IMR-90 (cell line): Measurements from ENCODE around the gene PPM1H.

Experiments
- CEBPB ChIP-seq: IDR thresholded peaks from 2 replicates; pipeline ENCODE4 v1.6.1; 2012; ENCODE audit warnings: low read depth, low read length, improper control_type of control experiment
- MAZ ChIP-seq: IDR thresholded peaks from 2 replicates; pipeline ENCODE4 v1.6.1; 2012; ENCODE audit warnings: low read depth, mild to moderate bottlenecking, low read length, improper control_type of control experiment, moderate library complexity, borderline replicate concordance
- NFE2L2 ChIP-seq: fragments of 150-350 bp; IDR thresholded peaks from 2 replicates; pipeline ENCODE4 v1.6.1; 2016; ENCODE audit warnings: low read depth, mild to moderate bottlenecking, low read length
- SMC3 ChIP-seq: fragments of 150-350 bp; IDR thresholded peaks from 2 replicates; pipeline ENCODE4 v1.6.1; 2016; ENCODE audit warnings: low read depth, mild to moderate bottlenecking, antibody characterized with exemption, low read length, moderate library complexity
- TF ChIP-seq, protein P1 (sequence below): conservative IDR thresholded peaks from 2 replicates; pipeline ENCODE4 v1.5.1; 2012; ENCODE audit warnings: mild to moderate bottlenecking, low read depth, low read length, improper control_type of control experiment

DNA sequence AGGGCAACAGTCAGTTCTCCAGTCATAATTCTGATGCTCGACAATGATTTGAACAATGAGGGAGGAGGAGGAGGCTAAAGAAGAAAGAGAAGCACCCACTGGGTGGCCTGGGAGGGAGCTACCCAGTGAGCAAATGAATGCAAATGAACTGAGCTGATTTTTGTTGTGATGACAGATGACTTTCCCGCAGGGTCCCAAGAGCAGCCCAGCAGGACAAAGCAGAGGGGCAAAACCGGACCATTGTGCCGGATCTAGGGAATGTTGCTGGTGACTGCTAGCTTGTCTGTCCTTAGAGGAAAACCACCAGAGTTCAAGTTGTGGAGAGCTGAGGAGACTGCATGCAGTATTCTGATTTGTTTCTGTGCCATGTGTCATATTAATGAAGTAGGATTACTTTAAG lies 305.5 kb downstream of the PPM1H start:
- TF ChIP-seq, protein P1, sequence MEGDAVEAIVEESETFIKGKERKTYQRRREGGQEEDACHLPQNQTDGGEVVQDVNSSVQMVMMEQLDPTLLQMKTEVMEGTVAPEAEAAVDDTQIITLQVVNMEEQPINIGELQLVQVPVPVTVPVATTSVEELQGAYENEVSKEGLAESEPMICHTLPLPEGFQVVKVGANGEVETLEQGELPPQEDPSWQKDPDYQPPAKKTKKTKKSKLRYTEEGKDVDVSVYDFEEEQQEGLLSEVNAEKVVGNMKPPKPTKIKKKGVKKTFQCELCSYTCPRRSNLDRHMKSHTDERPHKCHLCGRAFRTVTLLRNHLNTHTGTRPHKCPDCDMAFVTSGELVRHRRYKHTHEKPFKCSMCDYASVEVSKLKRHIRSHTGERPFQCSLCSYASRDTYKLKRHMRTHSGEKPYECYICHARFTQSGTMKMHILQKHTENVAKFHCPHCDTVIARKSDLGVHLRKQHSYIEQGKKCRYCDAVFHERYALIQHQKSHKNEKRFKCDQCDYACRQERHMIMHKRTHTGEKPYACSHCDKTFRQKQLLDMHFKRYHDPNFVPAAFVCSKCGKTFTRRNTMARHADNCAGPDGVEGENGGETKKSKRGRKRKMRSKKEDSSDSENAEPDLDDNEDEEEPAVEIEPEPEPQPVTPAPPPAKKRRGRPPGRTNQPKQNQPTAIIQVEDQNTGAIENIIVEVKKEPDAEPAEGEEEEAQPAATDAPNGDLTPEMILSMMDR, result no peak
- TF ChIP-seq CEBPB (no peak), NFE2L2 (no peak), SMC3 (no peak), MAZ (no peak)
